Upper lobe of left lung (tissue), 4 donors: ENCODE data around the gene UGT2B17.

Source experiments
- POLR2AphosphoS5 ChIP-seq, 2 donors: sonication (generic); formaldehyde crosslinking; IDR thresholded peaks; one replicate each; pipeline ENCODE4 v1.5.1; 2017; ENCODE audit warnings: antibody characterized with exemption in 2 of 2
- TF ChIP-seq, protein P1 (sequence below), 6 experiments: fragments of 450-650 bp in 4 of 6; fragments of 200-600 bp in 2 of 6; sonication (generic) in 2 of 6; IDR thresholded peaks; one replicate each; pipeline ENCODE4 v1.5.1; 2016 to 2019; ENCODE audit warnings: antibody characterized with exemption in 6 of 6

DNA sequence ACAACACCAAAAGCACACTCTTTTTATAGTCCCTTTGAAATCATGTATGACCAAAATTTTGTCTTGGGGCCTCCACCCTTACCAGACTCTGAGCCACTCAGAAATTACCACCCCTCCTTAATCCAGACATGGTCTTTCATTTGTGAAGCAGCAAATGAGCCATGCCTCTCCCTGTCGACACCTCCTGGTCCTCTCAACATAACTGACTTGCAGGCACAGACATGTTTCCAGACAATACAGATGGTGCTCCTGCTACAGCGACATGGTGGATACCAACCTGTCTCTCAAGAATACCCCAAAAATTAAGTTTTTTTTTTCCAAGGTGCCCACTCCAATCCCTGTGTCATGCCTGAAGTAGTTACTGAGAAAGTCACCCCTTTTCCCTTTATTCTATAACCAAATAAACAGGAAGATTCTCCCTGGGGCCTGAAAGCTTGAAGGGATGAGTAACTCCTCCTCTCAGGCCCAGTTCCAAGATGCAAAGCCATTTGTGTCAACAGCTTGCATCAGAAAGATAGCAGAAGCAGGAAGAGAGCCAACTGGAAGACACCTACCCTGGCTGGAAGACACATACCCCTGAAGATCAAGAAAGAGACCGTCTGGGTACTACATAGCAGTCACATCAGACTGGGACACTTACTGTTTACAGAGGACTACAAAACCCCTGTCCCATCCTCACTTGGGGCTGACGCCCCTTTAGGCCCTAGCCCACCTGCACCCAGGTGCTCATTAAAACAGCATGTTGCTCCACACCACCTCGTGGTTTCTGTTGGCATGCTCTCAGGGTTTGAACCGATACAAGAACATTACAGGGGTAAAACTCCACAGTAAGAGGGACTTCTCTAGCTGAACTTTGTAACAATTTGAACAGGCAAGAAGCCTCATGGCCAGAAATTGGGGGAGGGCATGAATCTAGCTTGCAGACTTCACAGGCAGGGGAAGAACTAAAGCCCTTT is 5.5 kb upstream of the UGT2B17 start:
- TF ChIP-seq, protein P1, sequence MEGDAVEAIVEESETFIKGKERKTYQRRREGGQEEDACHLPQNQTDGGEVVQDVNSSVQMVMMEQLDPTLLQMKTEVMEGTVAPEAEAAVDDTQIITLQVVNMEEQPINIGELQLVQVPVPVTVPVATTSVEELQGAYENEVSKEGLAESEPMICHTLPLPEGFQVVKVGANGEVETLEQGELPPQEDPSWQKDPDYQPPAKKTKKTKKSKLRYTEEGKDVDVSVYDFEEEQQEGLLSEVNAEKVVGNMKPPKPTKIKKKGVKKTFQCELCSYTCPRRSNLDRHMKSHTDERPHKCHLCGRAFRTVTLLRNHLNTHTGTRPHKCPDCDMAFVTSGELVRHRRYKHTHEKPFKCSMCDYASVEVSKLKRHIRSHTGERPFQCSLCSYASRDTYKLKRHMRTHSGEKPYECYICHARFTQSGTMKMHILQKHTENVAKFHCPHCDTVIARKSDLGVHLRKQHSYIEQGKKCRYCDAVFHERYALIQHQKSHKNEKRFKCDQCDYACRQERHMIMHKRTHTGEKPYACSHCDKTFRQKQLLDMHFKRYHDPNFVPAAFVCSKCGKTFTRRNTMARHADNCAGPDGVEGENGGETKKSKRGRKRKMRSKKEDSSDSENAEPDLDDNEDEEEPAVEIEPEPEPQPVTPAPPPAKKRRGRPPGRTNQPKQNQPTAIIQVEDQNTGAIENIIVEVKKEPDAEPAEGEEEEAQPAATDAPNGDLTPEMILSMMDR (IDR thresholded peaks at IDR 0.05) = no peak
- TF ChIP-seq POLR2AphosphoS5 (IDR thresholded peaks at IDR 0.05) = no peak
